Central memory CD8-positive, alpha-beta T cell (primary cell): Measurements from ENCODE around the gene PLD3.

Source experiments
- ATAC-seq: fragments of 150-1000 bp; cut with Tn5 transposase; replicated peaks from 2 replicates; pipeline ENCODE4 v1.10.0; 2022; ENCODE audit warnings: mild to moderate bottlenecking, moderate FRiP score, moderate number of reproducible peaks; ENCODE audit not compliant: poor library complexity, severe bottlenecking; ENCODE audit errors: extremely low read depth
- DNase-seq, 2 donors: peaks; one replicate each; pipeline ENCODE4 v3.0.0; 2021; ENCODE audit warnings: low spot score in 2 of 2
- H3K27ac Mint-ChIP-seq: one replicate; pipeline ENCODE4 v1.8.0; 2022; ENCODE audit warnings: low read depth, mild to moderate bottlenecking, moderate library complexity, mixed read lengths
- H3K27me3 Mint-ChIP-seq: one replicate; pipeline ENCODE4 v1.8.0; 2022; ENCODE audit warnings: mixed read lengths
- H3K36me3 Mint-ChIP-seq: one replicate; pipeline ENCODE4 v1.8.0; 2022; ENCODE audit warnings: mild to moderate bottlenecking, moderate library complexity, mixed read lengths; ENCODE audit not compliant: insufficient read depth
- H3K4me1 Mint-ChIP-seq: one replicate; pipeline ENCODE4 v1.8.0; 2022; ENCODE audit warnings: mixed read lengths
- H3K4me3 Mint-ChIP-seq: one replicate; pipeline ENCODE4 v1.8.0; 2022; ENCODE audit warnings: mild to moderate bottlenecking, moderate library complexity, mixed read lengths
- H3K9me3 Mint-ChIP-seq: one replicate; pipeline ENCODE4 v1.8.0; 2022; ENCODE audit warnings: mixed read lengths

PLD3 gene

GRCh38 chr19:40348125-40348913 lies at the start of gene PLD3, which contains the start of gene C19orf47:
TSS of gene PLD3 (plus strand) at chr19:40348695. CDS start at chr19:40366484, 17,789 bp downstream.
TSS of gene C19orf47 (minus strand) at chr19:40348397. CDS start at chr19:40341857, 6,540 bp downstream.
- DNase-seq (peak; percentile 91 to 97), ATAC-seq (peak; percentile 98)
- Mint-ChIP-seq H3K4me1 (peaks cover 23% of the 10 kb centered on the region), H3K9me3 (no peaks in the 10 kb centered on the region), H3K27me3 (no peaks in the 10 kb centered on the region), H3K27ac (peak within 1 kb of the TSS; percentile 60), H3K36me3 (peaks cover 13% of the 10 kb centered on the region), H3K4me3 (peak within 1 kb of the TSS; percentile 79)

- peaks cover 5% of the 10 kb centered on the region for H3K4me1 Mint-ChIP-seq
- no peak overlapping the region for H3K4me3 Mint-ChIP-seq
- H3K27ac Mint-ChIP-seq, result no peak overlapping the region
- H3K9me3 Mint-ChIP-seq, result no peaks in the 10 kb centered on the region
- no peaks in the 10 kb centered on the region for H3K27me3 Mint-ChIP-seq
- no peaks in the 10 kb centered on the region for H3K36me3 Mint-ChIP-seq
- DNase-seq, result no peak
- no peak for ATAC-seq
Observed at GRCh38 chr19:40300668-40301067, 47.8 kb upstream of the PLD3 start.

- Mint-ChIP-seq H3K27me3 (no peaks in the 10 kb centered on the region), H3K36me3 (no peaks in the 10 kb centered on the region), H3K4me3 (no peak overlapping the region), H3K27ac (no peak overlapping the region), H3K9me3 (no peaks in the 10 kb centered on the region), H3K4me1 (peaks cover 5% of the 10 kb centered on the region)
- ATAC-seq (no peak), DNase-seq (no peak)
Observed at GRCh38 chr19:40302224-40303011, 46.1 kb upstream of the PLD3 start.

- no peaks in the 10 kb centered on the region for H3K36me3 Mint-ChIP-seq
- no peaks in the 10 kb centered on the region for H3K9me3 Mint-ChIP-seq
- DNase-seq, result no peak
- no peak overlapping the region for H3K27ac Mint-ChIP-seq
- peaks cover 5% of the 10 kb centered on the region for H3K4me1 Mint-ChIP-seq
- H3K27me3 Mint-ChIP-seq, result no peaks in the 10 kb centered on the region
- no peak for ATAC-seq
- no peak overlapping the region for H3K4me3 Mint-ChIP-seq
Observed at GRCh38 chr19:40303765-40304164, 44.7 kb upstream of the PLD3 start.

- ATAC-seq (no peak), DNase-seq (no peak)
- H3K9me3 Mint-ChIP-seq, result no peaks in the 10 kb centered on the region
- H3K36me3 Mint-ChIP-seq, result no peaks in the 10 kb centered on the region
- H3K27me3 Mint-ChIP-seq, result no peaks in the 10 kb centered on the region
- H3K4me1 Mint-ChIP-seq, result peaks cover 5% of the 10 kb centered on the region
- H3K4me3 Mint-ChIP-seq, result no peak overlapping the region
- H3K27ac Mint-ChIP-seq, result no peak overlapping the region
Observed at GRCh38 chr19:40304306-40304705, 44.2 kb upstream of the PLD3 start.

- DNase-seq (peak; percentile 49 to 54), ATAC-seq (peak; percentile 43)
- Mint-ChIP-seq H3K4me3 (no peak overlapping the region), H3K9me3 (no peaks in the 10 kb centered on the region), H3K36me3 (no peaks in the 10 kb centered on the region), H3K27ac (no peak overlapping the region), H3K4me1 (peaks cover 5% of the 10 kb centered on the region), H3K27me3 (no peaks in the 10 kb centered on the region)
Observed at GRCh38 chr19:40305403-40305802, 43.1 kb upstream of the PLD3 start.

- peaks cover 5% of the 10 kb centered on the region for H3K4me1 Mint-ChIP-seq
- ATAC-seq (no peak), DNase-seq (no peak)
- H3K9me3 Mint-ChIP-seq, result no peaks in the 10 kb centered on the region
- peaks cover 1% of the 10 kb centered on the region for H3K36me3 Mint-ChIP-seq
- H3K27ac Mint-ChIP-seq, result no peak overlapping the region
- no peak overlapping the region for H3K4me3 Mint-ChIP-seq
- no peaks in the 10 kb centered on the region for H3K27me3 Mint-ChIP-seq
Observed at GRCh38 chr19:40309666-40310065, 38.8 kb upstream of the PLD3 start.

GRCh38 chr19:40312533-40312932 lies 36.0 kb upstream of the PLD3 start:
- ATAC-seq, result no peak
- DNase-seq, result no peak
- H3K9me3 Mint-ChIP-seq, result no peaks in the 10 kb centered on the region
- no peaks in the 10 kb centered on the region for H3K27me3 Mint-ChIP-seq
- no peaks in the 10 kb centered on the region for H3K4me1 Mint-ChIP-seq
- peaks cover 3% of the 10 kb centered on the region for H3K36me3 Mint-ChIP-seq
- H3K27ac Mint-ChIP-seq, result no peak overlapping the region
- H3K4me3 Mint-ChIP-seq, result no peak overlapping the region

GRCh38 chr19:40313229-40313983 lies 35.1 kb upstream of the PLD3 start:
- Mint-ChIP-seq H3K27me3 (no peaks in the 10 kb centered on the region), H3K9me3 (no peaks in the 10 kb centered on the region), H3K4me3 (no peak overlapping the region), H3K4me1 (no peaks in the 10 kb centered on the region), H3K36me3 (peaks cover 4% of the 10 kb centered on the region), H3K27ac (no peak overlapping the region)
- ATAC-seq (no peak), DNase-seq (no peak)

- Mint-ChIP-seq H3K4me3 (no peak overlapping the region), H3K9me3 (no peaks in the 10 kb centered on the region), H3K4me1 (no peaks in the 10 kb centered on the region), H3K27ac (no peak overlapping the region), H3K27me3 (no peaks in the 10 kb centered on the region), H3K36me3 (peaks cover 7% of the 10 kb centered on the region)
- no peak for ATAC-seq
- DNase-seq, result no peak
Observed at GRCh38 chr19:40314656-40315055, 33.8 kb upstream of the PLD3 start.

GRCh38 chr19:40315812-40316470 lies 32.6 kb upstream of the PLD3 start:
- H3K27ac Mint-ChIP-seq, result no peak overlapping the region
- ATAC-seq (no peak), DNase-seq (no peak)
- peaks cover 7% of the 10 kb centered on the region for H3K36me3 Mint-ChIP-seq
- no peaks in the 10 kb centered on the region for H3K9me3 Mint-ChIP-seq
- H3K27me3 Mint-ChIP-seq, result no peaks in the 10 kb centered on the region
- H3K4me1 Mint-ChIP-seq, result no peaks in the 10 kb centered on the region
- no peak overlapping the region for H3K4me3 Mint-ChIP-seq

- no peak overlapping the region for H3K4me3 Mint-ChIP-seq
- DNase-seq, result no peak
- H3K27ac Mint-ChIP-seq, result no peak overlapping the region
- H3K9me3 Mint-ChIP-seq, result no peaks in the 10 kb centered on the region
- no peaks in the 10 kb centered on the region for H3K4me1 Mint-ChIP-seq
- peaks cover 8% of the 10 kb centered on the region for H3K36me3 Mint-ChIP-seq
- no peak for ATAC-seq
- H3K27me3 Mint-ChIP-seq, result no peaks in the 10 kb centered on the region
Observed at GRCh38 chr19:40317338-40317737, 31.2 kb upstream of the PLD3 start.
